NCI-H2196 treated with DMSO at 0.1 percent for 48 hours (cell line): ENCODE results near the gene NDFIP2.
"Not testable (repeated sequence)": the region's sequence is repeated elsewhere in the genome, so short reads cannot be mapped to it uniquely, and the experiment has no call there.

Source experiments
- DNase-seq: peaks from one replicate; lab custom pipeline; 2025; ENCODE audit not compliant: unreplicated experiment; lab: John Stamatoyannopoulos, UW

The NDFIP2 gene

DNA sequence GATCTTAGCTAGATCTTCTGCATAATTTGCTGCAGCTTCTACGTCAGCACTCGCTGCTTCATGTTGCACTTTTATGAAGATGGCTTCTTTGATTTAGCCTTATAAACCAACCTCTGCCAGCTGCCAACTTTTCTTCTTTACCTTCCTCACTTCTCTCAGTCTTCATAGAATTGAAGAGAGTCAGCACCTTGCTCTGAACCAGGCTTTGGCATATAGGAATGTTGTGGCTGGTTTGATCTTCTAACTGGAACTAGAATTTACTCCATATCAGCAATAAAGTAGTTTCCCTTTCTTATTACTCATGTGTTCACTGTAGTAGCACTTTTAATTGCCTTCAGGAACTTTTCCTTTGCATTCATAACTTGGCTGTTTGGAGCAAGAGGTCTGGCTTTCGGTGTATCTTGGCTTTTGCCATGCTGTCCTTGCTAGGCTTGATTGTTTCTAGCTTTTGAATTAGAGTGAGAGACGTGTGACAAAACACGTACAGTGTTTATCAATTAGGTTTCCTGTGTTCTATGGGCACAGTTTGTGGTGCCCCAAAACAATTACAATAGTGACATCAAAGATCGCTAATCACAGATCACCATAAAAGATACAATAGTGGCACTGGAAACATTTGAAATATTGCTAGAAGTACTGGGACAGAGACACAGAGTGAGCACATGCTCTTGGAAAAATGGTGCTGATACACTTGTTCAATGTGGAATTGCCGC is 50.7 kb downstream of the NDFIP2 start:
- DNase-seq, result no peak

DNA sequence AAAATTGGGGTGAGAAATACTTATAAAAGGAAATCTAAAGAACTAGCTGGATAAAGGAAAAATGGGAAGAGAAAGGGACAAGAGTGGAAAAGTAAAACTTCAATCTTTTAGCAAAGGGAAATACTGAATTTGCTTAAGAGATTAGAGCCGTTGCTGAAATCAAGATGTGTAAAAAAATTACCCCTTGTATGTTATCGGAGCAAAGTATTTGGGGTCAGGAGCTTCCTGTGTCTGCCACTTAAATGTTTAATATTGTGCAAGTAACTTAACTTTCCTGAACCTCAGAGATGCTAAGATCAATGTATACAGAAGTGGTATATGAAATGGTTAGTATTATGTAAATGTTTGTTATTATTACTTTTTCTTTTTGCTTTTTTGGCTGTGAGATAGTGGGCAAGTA is 51.6 kb downstream of the NDFIP2 start:
- DNase-seq, result no peak

DNA sequence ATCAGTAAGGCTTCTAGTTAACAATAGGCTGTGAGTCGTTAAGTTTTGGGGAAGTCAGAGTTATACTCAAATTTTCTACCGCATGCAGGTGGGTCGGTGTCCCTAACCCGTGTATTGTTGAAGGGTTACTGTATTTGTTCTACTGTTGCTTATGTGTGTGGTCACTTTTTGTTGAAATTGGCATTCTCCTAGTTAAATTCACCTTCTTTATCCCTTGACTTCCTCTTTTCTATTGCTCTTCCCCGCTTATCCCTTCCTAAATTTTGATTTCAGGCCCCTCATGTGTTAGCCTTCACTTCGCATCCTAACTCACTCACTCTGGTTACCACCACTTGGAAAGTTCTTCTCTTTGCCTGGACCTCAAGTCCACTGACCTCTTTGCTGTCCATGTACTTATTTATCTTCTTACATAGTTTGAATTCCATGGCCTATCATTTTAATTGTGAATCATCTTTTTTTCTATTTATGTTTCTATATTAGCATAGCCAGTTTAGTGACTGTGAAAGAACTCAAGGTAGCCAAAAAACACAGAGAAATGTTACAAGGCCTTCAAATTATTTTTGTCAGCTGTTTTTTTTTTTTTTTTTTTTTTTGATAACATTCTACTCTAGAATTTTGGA is 52.9 kb downstream of the NDFIP2 start:
- no peak for DNase-seq

DNA sequence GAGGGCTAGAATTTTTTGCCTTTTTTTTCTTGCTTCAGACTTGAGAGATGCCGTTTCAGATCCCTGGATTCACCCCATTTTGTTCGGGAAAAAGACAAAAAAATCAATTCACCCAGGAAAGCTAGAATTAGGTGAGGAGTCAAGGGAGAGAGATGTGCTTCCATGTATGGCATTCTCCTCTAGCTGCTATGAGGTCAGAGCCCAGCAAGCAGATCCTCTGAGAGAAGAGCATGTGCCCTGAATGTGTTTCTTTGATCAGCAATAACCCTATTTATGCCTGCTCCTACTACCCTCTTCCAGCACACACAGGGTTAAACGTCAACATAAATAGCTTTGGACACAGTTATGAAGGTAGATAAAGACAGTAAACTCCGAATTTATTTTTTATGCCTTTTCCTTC is 53.6 kb downstream of the NDFIP2 start:
- no peak for DNase-seq

DNA sequence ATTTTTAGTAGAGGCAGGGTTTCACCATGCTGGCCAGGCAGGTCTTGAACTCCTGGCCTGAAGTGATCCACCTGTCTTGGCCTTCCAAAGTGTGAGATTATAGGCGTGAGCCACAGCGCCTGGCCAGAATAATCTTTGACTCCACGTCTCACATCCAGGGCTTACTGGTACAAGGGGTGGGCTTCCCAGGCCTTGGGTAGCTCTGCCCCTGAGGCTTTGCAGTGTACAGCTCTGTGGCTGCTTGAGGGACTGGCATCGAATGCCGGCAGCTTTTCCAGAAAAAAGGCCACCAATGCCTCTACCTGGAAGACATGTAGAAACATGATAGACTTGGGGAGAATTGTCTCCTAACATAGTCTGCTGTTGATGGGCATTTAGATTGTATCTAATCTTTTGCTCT is 57.8 kb downstream of the NDFIP2 start:
- no peak for DNase-seq

DNA sequence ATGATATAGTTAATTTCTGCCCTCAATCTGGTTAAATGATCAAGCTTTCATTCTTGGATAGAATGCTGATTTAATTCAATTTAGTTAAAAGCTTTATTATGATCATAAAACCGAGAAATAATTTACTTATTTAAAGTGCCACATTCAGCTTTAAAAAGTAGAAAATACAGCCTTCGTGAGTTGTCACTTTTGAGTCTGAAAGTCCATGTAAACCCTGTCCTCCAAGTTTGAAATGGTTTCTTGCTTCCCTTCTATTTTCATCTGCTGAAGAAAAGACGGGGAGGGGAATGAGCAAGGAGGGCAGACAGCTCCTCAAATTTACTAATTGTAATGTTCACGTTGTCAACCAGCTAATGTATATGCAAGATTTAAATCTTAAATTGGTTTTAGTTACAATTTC is 59.5 kb downstream of the NDFIP2 start:
- DNase-seq, result no peak

DNA sequence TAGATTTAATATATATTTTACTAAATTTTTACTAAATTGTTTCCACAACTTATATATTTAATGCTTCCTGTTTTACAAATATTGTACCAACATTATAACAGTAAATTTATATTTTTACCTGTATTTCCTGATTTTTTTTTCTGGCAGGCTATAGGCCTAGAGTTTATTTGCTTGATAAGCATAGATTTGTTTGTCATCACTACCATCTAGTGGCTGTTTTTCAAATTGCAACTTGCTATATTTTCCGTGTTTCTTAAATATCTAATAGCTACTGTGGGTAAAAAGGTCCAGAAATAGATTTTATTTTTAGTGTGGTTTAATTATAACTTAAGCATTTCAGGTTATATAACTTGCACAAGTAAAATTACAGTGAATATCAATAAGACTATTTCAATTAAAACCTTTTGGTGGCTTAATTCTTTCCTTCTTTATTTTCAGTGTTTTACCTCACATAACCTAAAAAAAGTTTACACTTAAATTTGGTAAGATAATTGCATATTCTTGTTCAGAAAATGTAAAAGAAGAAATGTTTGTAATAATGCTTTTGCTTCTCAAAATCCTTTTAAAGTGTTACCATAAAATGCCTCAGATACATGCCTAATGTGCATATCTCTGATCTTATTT is 60.6 kb downstream of the NDFIP2 start:
- DNase-seq, result no peak

DNA sequence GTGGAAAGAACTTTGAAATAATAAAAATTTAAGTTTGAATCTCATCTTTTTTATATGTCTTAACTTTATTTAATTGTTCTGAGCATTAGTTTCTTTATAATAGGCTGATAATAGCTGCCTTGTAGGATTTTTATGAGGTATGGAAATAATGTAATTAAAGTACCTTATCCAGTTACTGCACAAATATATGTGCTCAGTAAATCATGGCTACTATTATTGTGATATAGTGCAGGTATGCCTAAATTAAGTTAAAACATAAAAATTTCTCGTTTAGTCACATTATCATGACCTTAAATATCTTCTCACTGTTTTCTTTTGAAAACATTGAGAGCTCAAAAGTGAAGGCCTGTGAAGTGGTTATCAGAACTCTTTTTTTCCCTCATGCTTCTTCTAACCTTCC is 62.9 kb downstream of the NDFIP2 start:
- DNase-seq, result no peak

DNA sequence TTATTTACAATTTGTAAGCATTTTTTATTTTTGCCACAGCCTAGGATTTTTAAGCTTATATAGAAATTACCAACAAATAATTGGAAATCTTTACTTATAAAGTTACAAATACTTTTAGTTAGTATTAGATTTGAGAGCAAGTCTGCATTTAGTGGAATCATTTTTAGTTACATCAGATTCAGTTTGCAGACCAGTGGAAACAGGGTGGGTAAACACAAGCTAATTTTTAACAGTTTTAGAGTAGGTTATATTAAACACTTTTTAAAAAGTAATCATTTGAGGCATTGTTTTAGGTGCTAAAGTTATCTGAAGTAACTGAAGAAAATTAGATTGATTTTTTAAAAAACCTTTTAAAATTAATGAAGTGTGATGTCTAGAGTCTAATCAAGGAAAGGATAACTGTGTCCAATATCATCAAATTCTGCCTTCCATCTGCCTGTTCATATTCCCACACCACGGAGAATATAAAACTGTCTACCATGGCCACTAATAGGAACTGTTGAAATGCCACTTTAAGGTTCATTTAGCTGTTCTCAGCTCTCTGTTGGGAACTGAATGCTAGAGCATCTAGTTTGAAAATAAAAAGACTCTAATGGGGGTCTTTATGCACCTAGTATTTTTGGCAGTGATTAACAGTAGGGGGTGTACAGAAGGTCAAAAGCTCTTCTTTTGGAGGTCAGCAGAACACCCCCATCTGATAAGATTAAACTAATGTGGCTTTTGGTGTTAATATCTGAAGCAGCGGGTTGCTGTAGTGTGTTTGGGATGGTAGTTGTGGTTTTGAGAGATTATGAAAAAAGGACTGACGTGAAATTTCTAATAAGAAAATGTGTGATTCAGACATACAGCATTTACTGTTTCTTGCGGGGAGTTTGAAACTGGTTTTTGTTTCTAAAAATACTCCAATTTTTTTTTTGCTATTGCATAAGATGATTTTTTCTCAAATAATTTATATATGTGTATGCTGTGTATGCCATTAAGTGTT is 66.5 kb downstream of the NDFIP2 start:
- DNase-seq, result no peak

DNA sequence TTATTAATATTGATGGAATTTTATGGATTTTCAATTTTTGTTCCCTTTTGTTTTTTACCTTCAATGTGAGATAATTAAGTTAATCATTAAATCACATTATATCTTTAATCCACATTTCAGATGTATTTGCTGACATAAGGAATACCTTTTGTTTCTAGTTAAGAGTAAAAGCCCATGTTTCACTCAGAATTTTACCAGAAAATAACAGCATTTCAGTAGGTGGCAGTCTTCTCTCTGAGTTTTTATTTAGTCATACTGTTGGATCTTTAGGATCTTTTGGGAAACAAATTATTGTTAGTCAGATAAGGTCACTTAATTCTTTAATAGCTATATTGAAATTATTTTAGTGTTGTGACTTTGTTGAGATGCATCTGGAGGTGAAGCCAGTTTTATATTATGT is 67.9 kb downstream of the NDFIP2 start:
- no peak for DNase-seq

DNA sequence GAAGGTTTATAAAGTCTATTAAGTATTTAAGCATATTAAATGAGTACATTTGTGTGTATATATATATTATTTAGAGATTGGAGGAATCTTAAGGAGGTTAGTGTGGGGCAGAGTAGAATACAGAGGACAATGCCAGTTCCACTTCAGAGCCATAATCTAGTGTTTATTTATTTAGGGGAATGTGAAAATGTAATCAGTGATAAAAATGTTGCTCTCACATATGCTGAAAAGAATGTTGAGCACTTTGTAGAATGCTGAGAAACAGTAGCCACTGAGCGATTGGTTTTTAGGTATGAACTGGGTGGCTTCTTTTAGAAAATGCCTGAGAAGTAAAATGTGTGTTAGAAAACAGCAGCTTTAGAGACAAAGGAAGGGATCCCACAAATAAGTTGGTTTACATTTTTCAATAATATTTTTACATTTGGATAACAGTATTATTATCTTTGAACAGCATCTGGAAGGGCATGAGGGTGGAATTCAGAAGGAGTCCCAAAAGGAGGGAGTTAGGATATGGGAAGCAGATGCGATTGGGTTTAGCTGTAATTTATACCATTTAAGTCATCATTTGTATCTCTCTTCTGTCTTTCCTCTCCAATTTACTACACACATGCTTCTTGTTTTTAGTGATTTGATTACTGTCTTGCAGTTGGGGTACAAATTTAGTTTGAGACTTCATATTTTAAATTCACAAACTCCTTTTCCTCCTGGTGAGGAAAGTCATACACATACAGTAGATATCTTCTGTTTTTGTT is 68.6 kb downstream of the NDFIP2 start:
- DNase-seq, result no peak

DNA sequence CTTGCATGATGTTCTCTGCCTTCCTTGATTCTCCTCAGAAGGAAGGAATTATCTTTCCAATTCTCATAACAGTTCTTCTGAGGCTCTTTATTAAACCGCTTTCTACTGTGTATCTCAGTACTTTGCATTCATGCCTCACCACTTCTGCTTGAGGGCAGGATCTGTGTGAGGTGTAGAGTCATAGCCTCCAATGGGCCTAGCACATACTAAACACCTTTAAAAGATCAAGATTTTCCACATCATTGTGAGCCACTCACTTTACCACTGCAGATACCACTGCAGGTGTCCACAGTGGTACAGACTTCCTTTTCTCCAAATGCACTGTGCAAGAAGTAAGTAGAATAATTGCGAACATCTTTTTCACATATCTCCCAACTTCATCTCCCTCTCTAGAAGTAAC is 76.7 kb downstream of the NDFIP2 start:
- DNase-seq, result no peak

DNA sequence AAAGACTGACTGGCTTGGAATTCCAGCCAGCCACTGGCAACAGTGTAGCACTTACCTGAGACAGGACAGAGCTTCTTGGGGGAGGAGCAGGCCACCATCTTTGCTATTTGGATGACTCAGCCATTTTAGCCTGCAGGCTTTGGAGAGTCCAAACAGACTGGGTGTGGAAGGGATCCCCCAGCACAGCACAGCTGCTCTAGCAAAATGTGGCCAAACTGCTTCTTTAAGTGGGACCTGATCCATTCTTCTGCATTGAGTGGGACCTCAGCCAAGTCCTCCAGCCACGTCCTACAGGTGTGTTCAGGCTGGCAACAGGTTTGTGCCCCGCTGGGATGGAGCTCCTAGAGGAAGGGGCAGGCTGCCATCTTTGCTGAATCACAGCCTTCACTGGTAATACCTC is 80.0 kb downstream of the NDFIP2 start:
- no peak for DNase-seq

DNA sequence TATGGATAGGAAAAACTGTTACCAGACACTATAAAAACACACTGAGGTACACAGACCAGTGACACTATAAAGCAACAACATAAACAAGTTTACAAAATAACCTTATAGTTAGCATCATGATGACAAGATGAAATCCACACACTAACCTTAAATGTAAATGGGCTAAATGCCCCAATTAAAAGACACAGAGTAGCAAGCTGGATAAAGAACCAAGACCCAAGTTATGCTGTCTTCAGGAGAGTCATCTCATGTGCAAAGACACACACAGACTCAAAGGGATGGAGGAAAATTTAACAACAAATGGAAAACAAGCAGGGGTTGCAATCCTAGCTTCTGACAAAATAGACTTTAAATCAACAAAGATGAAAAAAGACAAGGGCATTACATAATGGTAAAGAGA is 81.6 kb downstream of the NDFIP2 start:
- DNase-seq, result no peak

DNA sequence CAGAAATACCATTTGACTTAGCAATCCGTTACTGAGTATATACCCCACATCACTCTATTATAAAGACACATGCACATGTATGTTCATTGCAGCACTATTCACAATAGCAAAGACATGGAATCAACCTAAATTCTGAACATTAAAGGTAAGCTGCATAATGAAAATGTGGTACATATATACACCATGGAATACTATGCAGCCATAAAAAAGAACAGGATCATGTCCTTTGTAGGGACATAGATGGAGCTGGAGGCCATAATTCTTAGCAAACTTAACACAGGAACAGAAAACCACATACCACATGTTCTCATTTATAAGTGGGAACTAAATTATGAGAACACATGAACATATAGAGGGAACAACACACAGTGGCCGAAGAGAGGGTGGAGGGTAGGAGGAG is 85.2 kb downstream of the NDFIP2 start:
- no peak for DNase-seq

DNA sequence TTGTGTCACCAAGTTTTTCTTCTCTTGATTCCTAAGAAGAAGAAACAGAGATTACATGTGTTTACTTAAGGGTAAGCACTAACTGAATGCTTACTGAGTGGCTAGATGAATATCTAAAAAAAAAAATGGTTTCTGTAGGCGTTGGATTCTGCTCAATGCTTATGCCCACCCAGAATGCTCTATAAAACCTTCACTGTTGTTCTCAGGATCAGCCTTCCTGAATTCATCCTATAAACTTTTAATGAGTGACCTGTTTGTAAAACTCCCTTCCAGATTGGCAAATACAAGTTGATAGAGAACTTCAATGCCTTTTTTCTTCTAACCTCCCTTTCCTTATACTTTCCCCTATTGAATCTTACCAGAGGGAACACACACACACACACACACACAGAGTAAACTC is 90.2 kb downstream of the NDFIP2 start:
- no peak for DNase-seq

DNA sequence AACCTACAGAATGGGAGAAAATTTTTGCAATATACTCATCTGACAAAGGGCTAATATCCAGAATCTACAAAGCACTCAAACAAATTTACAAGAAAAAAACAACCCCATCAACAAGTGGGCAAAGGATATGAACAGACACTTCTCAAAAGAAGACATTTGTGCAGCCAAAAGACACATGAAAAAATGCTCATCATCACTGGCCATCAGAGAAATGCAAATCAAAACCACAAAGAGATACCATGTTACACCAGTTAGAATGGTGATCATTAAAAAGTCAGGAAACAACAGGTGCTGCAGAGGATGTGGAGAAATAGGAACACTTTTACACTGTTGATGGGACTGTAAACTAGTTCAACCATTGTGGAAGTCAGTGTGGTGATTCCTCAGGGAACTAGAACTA is 92.9 kb downstream of the NDFIP2 start:
- DNase-seq, result not testable (repeated sequence)

DNA sequence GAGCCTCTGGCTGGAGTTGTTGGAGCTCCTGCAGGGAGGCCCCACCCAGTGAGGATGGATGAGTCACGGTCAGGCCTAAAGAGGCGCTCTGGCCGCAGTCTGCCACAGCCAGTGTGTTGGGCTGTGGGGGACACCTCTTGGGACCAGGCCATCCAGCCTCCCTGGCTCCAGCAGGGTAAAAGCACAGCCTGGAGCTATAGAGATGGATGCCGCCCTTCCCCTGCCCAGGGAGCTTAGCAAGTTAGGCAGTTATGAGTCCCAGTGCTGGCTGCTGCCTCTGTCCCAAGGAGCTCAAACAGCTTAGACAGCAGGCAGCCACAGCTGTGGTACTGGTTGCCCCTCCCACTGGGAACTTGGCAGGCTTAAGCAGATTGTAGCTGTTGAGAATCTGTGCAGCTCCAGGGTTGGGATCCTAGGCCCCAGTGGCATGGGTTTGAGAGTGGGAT is 100.9 kb downstream of the NDFIP2 start:
- no peak for DNase-seq

DNA sequence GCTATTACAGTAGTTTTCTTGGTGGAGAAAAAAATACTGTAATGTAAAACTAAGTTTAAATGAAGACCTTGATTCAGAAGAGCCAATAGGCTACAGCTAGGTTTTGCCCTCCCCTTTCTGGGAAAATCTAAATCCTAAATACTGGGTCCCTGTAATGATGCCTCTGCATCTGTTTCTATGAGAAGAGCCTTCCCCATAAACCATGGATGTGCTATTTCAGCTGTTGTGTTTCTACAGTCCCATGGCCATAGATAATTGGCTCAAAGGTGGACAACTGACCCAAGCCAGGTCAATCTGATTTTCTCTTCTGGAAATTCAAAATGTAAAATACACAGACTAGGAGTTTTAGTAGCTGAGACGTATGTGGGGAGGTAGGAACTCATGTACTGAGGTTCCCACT is 101.9 kb downstream of the NDFIP2 start:
- DNase-seq, result no peak

DNA sequence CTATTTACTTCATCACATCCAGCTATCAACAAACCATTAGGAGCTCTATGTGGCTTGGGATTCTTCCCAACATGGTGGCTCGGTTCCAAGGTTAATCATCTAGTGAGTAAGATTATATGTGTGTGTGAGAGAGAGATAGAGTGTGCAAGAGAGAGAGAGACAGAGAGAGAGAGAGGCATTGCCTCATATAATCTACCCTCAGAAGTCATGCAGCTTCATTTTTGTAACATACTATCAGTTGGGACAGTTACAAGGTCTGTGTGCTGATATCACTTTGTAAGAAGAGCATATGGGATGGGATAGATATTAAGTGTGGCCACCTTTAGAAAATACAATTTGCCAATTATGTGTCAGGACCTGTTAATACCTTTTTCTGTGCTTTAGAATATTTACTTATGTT is 104.1 kb downstream of the NDFIP2 start:
- DNase-seq, result no peak
